H9 (cell line): ENCODE data around the gene COX5A. TPM values are rescaled to one million over a fixed set of nuclear protein-coding genes. Genes with fewer than 3 reads are reported as not detected.

Experiments used
- DNase-seq: peaks from one replicate; pipeline ENCODE4 v3.0.0-alpha.2; 2017
- H2AFZ ChIP-seq: one replicate; pipeline ENCODE4 v1.6.1; 2013; ENCODE audit warnings: mild to moderate bottlenecking, low read length, control low read depth, moderate library complexity
- H2AK5ac ChIP-seq: 2 replicates; pipeline ENCODE4 v1.6.1; 2013; ENCODE audit warnings: low read length, control low read depth, mixed read lengths; ENCODE audit not compliant: insufficient read length
- H2BK120ac ChIP-seq: one replicate; pipeline ENCODE4 v1.6.1; 2013; ENCODE audit warnings: low read depth, mild to moderate bottlenecking, low read length, control low read depth, inconsistent platforms; ENCODE audit not compliant: poor library complexity, severe bottlenecking
- H2BK12ac ChIP-seq: 2 replicates; pipeline ENCODE4 v1.6.1; 2013; ENCODE audit warnings: low read length, control low read depth, mixed read lengths, low read depth; ENCODE audit not compliant: insufficient read length
- H2BK15ac ChIP-seq: 2 replicates; pipeline ENCODE4 v1.6.1; 2013; ENCODE audit warnings: low read depth, low read length, control low read depth
- H2BK20ac ChIP-seq: one replicate; pipeline ENCODE4 v1.6.1; 2013; ENCODE audit warnings: low read depth, mild to moderate bottlenecking, low read length, control low read depth, inconsistent platforms; ENCODE audit not compliant: poor library complexity, severe bottlenecking
- H2BK5ac ChIP-seq: 2 replicates; pipeline ENCODE4 v1.6.1; 2013; ENCODE audit warnings: low read length, control low read depth, mixed read lengths; ENCODE audit not compliant: insufficient read length
- H3K14ac ChIP-seq: 2 replicates; pipeline ENCODE4 v1.6.1; 2013; ENCODE audit warnings: low read length, control low read depth; ENCODE audit not compliant: insufficient read depth
- H3K18ac ChIP-seq: 2 replicates; pipeline ENCODE4 v1.6.1; 2013; ENCODE audit warnings: low read depth, mild to moderate bottlenecking, mixed read lengths, low read length, control low read depth; ENCODE audit not compliant: insufficient read length
- H3K23ac ChIP-seq: 2 replicates; pipeline ENCODE4 v1.6.1; 2013; ENCODE audit warnings: low read length, control low read depth, mixed read lengths, low read depth; ENCODE audit not compliant: insufficient read length
- H3K23me2 ChIP-seq: 2 replicates; pipeline ENCODE4 v1.6.1; 2013; ENCODE audit warnings: low read depth, mild to moderate bottlenecking, mixed read lengths, low read length, control low read depth; ENCODE audit not compliant: insufficient read length, poor library complexity, severe bottlenecking
- H3K27ac ChIP-seq: 2 replicates; pipeline ENCODE4 v1.5.1; 2013; ENCODE audit warnings: low read length, control low read depth, mixed read lengths, low read depth; ENCODE audit not compliant: insufficient read length
- H3K27me3 ChIP-seq: 2 replicates; pipeline ENCODE4 v1.6.1; 2013; ENCODE audit warnings: low read length, control low read depth, inconsistent platforms; ENCODE audit not compliant: insufficient read depth
- H3K4ac ChIP-seq: 2 replicates; pipeline ENCODE4 v1.6.1; 2013; ENCODE audit warnings: low read depth, mild to moderate bottlenecking, control low read depth, inconsistent platforms, low read length, moderate library complexity
- H3K4me1 ChIP-seq: 2 replicates; pipeline ENCODE4 v1.6.1; 2013; ENCODE audit warnings: low read length, control low read depth, inconsistent platforms; ENCODE audit not compliant: insufficient read depth
- H3K4me2 ChIP-seq: 2 replicates; pipeline ENCODE4 v1.6.1; 2013; ENCODE audit warnings: low read length, control low read depth, mixed read lengths; ENCODE audit not compliant: insufficient read length, insufficient read depth
- H3K56ac ChIP-seq: 2 replicates; pipeline ENCODE4 v1.6.1; 2013; ENCODE audit warnings: low read depth, mild to moderate bottlenecking, mixed read lengths, low read length, control low read depth; ENCODE audit not compliant: insufficient read length
- H3K79me1 ChIP-seq: 2 replicates; pipeline ENCODE4 v1.6.1; 2013; ENCODE audit warnings: low read depth, mild to moderate bottlenecking, moderate library complexity, low read length, control low read depth, inconsistent platforms; ENCODE audit not compliant: insufficient read depth, poor library complexity, severe bottlenecking
- H3K79me2 ChIP-seq: 2 replicates; pipeline ENCODE4 v1.6.1; 2013; ENCODE audit warnings: low read length, control low read depth, inconsistent platforms; ENCODE audit not compliant: insufficient read depth
- H3K9ac ChIP-seq: 2 replicates; pipeline ENCODE4 v1.6.1; 2013; ENCODE audit warnings: low read length, control low read depth, mixed read lengths; ENCODE audit not compliant: insufficient read length; ENCODE audit errors: extremely low read depth
- H3K9me3 ChIP-seq: one replicate; pipeline ENCODE4 v1.6.1; 2013; ENCODE audit warnings: low read depth, low read length, inconsistent platforms; ENCODE audit not compliant: control insufficient read depth
- H3T11ph ChIP-seq: one replicate; pipeline ENCODE4 v1.6.1; 2013; ENCODE audit warnings: mild to moderate bottlenecking, low read length, control low read depth, inconsistent platforms
- H4K20me1 ChIP-seq: one replicate; pipeline ENCODE4 v1.6.1; 2013; ENCODE audit not compliant: control insufficient read depth, insufficient read length, insufficient read depth
- H4K5ac ChIP-seq: 2 replicates; pipeline ENCODE4 v1.6.1; 2013; ENCODE audit warnings: low read depth, mild to moderate bottlenecking, mixed read lengths, low read length, control low read depth; ENCODE audit not compliant: insufficient read length
- H4K8ac ChIP-seq: replicated peaks from 2 replicates; pipeline ENCODE4 v1.6.1; 2013; ENCODE audit warnings: low read length, control low read depth, mixed read lengths, low read depth; ENCODE audit not compliant: insufficient read length
- H4K91ac ChIP-seq: 2 replicates; pipeline ENCODE4 v1.6.1; 2013; ENCODE audit warnings: low read depth, mild to moderate bottlenecking, moderate library complexity, mixed read lengths, low read length, control low read depth; ENCODE audit not compliant: insufficient read length
- H3K27ac Mint-ChIP-seq, 3 experiments: 2 replicates in 2 of 3; 3 replicates in 1 of 3; pipeline ENCODE4 v1.8.0; 2020 to 2021; ENCODE audit warnings: mixed read lengths in 3 of 3, mild to moderate bottlenecking in 1 of 3, moderate library complexity in 1 of 3
- H3K27me3 Mint-ChIP-seq: 2 replicates; pipeline ENCODE4 v1.8.0; 2021; ENCODE audit warnings: low read depth, mild to moderate bottlenecking, moderate library complexity, mixed read lengths
- H3K36me3 Mint-ChIP-seq, 3 experiments: 2 replicates in 2 of 3; 3 replicates in 1 of 3; pipeline ENCODE4 v1.8.0; 2020 to 2021; ENCODE audit warnings: low read depth in 3 of 3, mixed read lengths in 3 of 3; ENCODE audit not compliant: insufficient read depth in 1 of 3
- H3K4me1 Mint-ChIP-seq, 2 experiments: 2 replicates each; pipeline ENCODE4 v1.8.0; 2020; ENCODE audit warnings: mixed read lengths in 2 of 2
- H3K4me3 Mint-ChIP-seq, 2 experiments: 2 replicates in 1 of 2; 3 replicates in 1 of 2; pipeline ENCODE4 v1.8.0; 2020 to 2021; ENCODE audit warnings: mild to moderate bottlenecking in 2 of 2, mixed read lengths in 2 of 2, moderate library complexity in 1 of 2
- H3K9me3 Mint-ChIP-seq, 2 experiments: 2 replicates in 1 of 2; 3 replicates in 1 of 2; pipeline ENCODE4 v1.8.0; 2020; ENCODE audit warnings: mild to moderate bottlenecking in 2 of 2, mixed read lengths in 2 of 2, moderate library complexity in 1 of 2
- WGBS: extraction: QIAGEN DNeasy Blood & Tissue Kit; methylation state at CpG from one replicate; pipeline ENCODE4 v1.1.7; 2013; ENCODE audit warnings: missing lambda C conversion rate, low lambda C conversion rate, mixed read lengths; ENCODE audit not compliant: insufficient read length; ENCODE audit errors: extremely low coverage; 5-methylcytosine and 5-hydroxymethylcytosine counted together
- total RNA-seq: library from RNA; stranded (reverse); gene quantifications from 2 replicates; pipeline ENCODE4 v1.2.1, GENCODE V29; 2021
- TF ChIP-seq, protein P1 (sequence below): fragments of 200-600 bp; sonication (generic); conservative IDR thresholded peaks from 3 replicates; pipeline ENCODE4 v1.8.0; 2021; ENCODE audit warnings: antibody characterized with exemption, mild to moderate bottlenecking

Gene COX5A
- total RNA-seq, 1 experiment from 2014 or later = 331 TPM

DNA sequence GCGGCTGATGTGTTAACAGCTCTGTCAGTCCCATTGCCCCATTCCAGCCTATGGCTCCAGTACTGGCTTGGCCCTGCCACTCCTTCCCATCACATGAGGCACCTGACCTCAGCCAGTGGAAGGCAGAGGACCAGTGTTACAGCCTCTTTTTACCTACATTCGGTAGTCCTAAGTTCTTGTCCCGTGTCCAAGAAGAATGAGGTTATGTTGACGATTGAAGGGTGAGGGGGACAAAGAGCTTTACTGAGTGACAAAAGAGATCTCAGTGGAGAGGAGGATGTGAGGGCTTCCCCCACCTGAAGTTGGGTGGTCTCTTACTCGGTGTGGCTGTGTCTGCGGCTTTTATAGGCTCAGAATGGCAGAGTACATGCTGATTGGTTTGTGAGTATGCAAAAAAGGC is 55.3 kb downstream of the COX5A start:
- H4K20me1 ChIP-seq = no peaks in the 10 kb centered on the region
- Mint-ChIP-seq H3K4me3 (no peak overlapping the region), H3K27me3 (peaks cover 5% of the 10 kb centered on the region), H3K36me3 (peaks cover 0 to 8% (median 6%) of the 10 kb centered on the region in 3 experiments; a peak in 4 of 7 replicates), H3K27ac (no peak overlapping the region), H3K4me1 (peaks cover 2 to 9% of the 10 kb centered on the region in 2 experiments; a peak in 2 of 4 replicates), H3K9me3 (peaks cover 6 to 9% of the 10 kb centered on the region in 2 experiments; a peak in 4 of 5 replicates)
- H3K9me3 ChIP-seq = peaks cover 11% of the 10 kb centered on the region
- H3K14ac ChIP-seq = no peak overlapping the region
- H3T11ph ChIP-seq = no peak overlapping the region
- H3K18ac ChIP-seq = no peak overlapping the region
- H3K56ac ChIP-seq = no peak overlapping the region
- no peak overlapping the region for H2AFZ ChIP-seq
- no peak overlapping the region for H2BK15ac ChIP-seq
- no peak overlapping the region for H2AK5ac ChIP-seq
- TF ChIP-seq, protein P1, sequence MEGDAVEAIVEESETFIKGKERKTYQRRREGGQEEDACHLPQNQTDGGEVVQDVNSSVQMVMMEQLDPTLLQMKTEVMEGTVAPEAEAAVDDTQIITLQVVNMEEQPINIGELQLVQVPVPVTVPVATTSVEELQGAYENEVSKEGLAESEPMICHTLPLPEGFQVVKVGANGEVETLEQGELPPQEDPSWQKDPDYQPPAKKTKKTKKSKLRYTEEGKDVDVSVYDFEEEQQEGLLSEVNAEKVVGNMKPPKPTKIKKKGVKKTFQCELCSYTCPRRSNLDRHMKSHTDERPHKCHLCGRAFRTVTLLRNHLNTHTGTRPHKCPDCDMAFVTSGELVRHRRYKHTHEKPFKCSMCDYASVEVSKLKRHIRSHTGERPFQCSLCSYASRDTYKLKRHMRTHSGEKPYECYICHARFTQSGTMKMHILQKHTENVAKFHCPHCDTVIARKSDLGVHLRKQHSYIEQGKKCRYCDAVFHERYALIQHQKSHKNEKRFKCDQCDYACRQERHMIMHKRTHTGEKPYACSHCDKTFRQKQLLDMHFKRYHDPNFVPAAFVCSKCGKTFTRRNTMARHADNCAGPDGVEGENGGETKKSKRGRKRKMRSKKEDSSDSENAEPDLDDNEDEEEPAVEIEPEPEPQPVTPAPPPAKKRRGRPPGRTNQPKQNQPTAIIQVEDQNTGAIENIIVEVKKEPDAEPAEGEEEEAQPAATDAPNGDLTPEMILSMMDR = no peak
- WGBS = no CpG with 5 or more reads among the region's 6 CpGs
- no peaks in the 10 kb centered on the region for H3K79me1 ChIP-seq
- no peak overlapping the region for H3K4me2 ChIP-seq
- no peak for DNase-seq
- no peak overlapping the region for H4K91ac ChIP-seq
- H3K4ac ChIP-seq = no peak overlapping the region
- no peaks in the 10 kb centered on the region for H3K79me2 ChIP-seq
- no peaks in the 10 kb centered on the region for H3K4me1 ChIP-seq
- no peak overlapping the region for H2BK12ac ChIP-seq
- no peak overlapping the region for H3K9ac ChIP-seq
- no peak overlapping the region for H4K8ac ChIP-seq
- no peak overlapping the region for H2BK5ac ChIP-seq
- no peaks in the 10 kb centered on the region for H3K23me2 ChIP-seq
- no peak overlapping the region for H4K5ac ChIP-seq
- H3K27me3 ChIP-seq = no peaks in the 10 kb centered on the region
- H3K27ac ChIP-seq = no peak overlapping the region
- H2BK120ac ChIP-seq = no peak overlapping the region
- no peak overlapping the region for H2BK20ac ChIP-seq
- no peak overlapping the region for H3K23ac ChIP-seq
